Gastrocnemius medialis (tissue), 4 donors: ENCODE measurements around the gene LARP1. TPM values are rescaled to one million over a fixed set of nuclear protein-coding genes. Genes with fewer than 3 reads are reported as not detected.
A peak's percentile ranks its signal among the peaks of the same experiment; 100 is the strongest.
"Not testable (repeated sequence)": the region's sequence is repeated elsewhere in the genome, so short reads cannot be mapped to it uniquely, and the experiment has no call there.

Experiments
- ATAC-seq, 2 donors: fragments of 150-250 bp; one replicate each; pipeline ENCODE4 v1.9.1; 2016
- DNase-seq, 2 donors: peaks; one replicate each; pipeline ENCODE4 v3.0.0-alpha.2; 2019
- H3K27ac ChIP-seq, 4 donors: fragments of 200-600 bp; sonication (generic); 1 replicate in 1 of 4; 2 replicates in 3 of 4; pipeline ENCODE4 v1.5.1; 2016 to 2018; ENCODE audit warnings: mild to moderate bottlenecking in 2 of 4, moderate library complexity in 1 of 4
- H3K27me3 ChIP-seq, 3 donors: fragments of 200-600 bp; sonication (generic) in 2 of 3; 1 replicate in 1 of 3; 2 replicates in 2 of 3; pipeline versions ENCODE4 v1.5.1 to v1.6.0; 2016 to 2019; ENCODE audit warnings: mild to moderate bottlenecking in 1 of 3, moderate library complexity in 1 of 3
- H3K36me3 ChIP-seq, 2 donors: fragments of 200-600 bp; sonication (generic) in 1 of 2; one replicate each; pipeline ENCODE4 v1.5.1; 2017 to 2018
- H3K4me1 ChIP-seq, 2 donors: fragments of 200-600 bp; sonication (generic) in 1 of 2; one replicate each; pipeline ENCODE4 v1.5.1; 2016 to 2017; ENCODE audit warnings: mild to moderate bottlenecking in 2 of 2
- H3K4me3 ChIP-seq, 4 donors: fragments of 200-600 bp; sonication (generic) in 3 of 4; 1 replicate in 1 of 4; 2 replicates in 3 of 4; pipeline ENCODE4 v1.5.1; 2016 to 2019; ENCODE audit warnings: mild to moderate bottlenecking in 2 of 4
- H3K9me3 ChIP-seq, 3 donors: fragments of 200-600 bp; sonication (generic) in 2 of 3; 1 replicate in 1 of 3; 2 replicates in 2 of 3; pipeline ENCODE4 v1.5.1; 2016 to 2019
- CTCF ChIP-seq, 5 experiments: fragments of 450-650 bp in 3 of 5; fragments of 200-600 bp in 2 of 5; sonication (generic) in 2 of 5; IDR thresholded peaks in 4 of 5; conservative IDR thresholded peaks in 1 of 5; 1 replicate in 4 of 5; 2 replicates in 1 of 5; pipeline ENCODE4 v1.5.1; 2016 to 2019; ENCODE audit warnings: antibody characterized with exemption in 5 of 5, mild to moderate bottlenecking in 3 of 5, moderate library complexity in 3 of 5
- POLR2A ChIP-seq, 2 donors: fragments of 450-650 bp; IDR thresholded peaks; one replicate each; pipeline ENCODE4 v1.6.1; 2017; ENCODE audit warnings: antibody characterized with exemption in 2 of 2, mild to moderate bottlenecking in 2 of 2, moderate library complexity in 2 of 2
- in situ Hi-C, 4 donors: fragments of 200-750 bp; cut with MboI; loops; one replicate each; pipeline versions ENCODE4 v1.15.0 to v1.8.0; 2017; ENCODE audit warnings: low sequenced_read_pairs in 4 of 4
- intact Hi-C: fragments of 100-400 bp; cut with DNase I; formaldehyde crosslinking; loops from one replicate; pipeline ENCODE4 v1.15.1; 2023; ENCODE audit warnings: low total_unique reads
- total RNA-seq, 4 donors: library from RNA; depleted of rRNA; stranded (reverse); fragments of >200 nt; gene quantifications; one replicate each; pipeline versions ENCODE4 v1.1.0 to v1.2.3, GENCODE V29; 2016

The LARP1 gene
- total RNA-seq, 4 donors from 2014 or later = 77.8 to 125 (median 119) TPM

GRCh38 chr5:154831451-154831850, 76.3 kb downstream of the LARP1 start:
- peaks cover 7 to 10% of the 10 kb centered on the region in 2 donors for H3K4me1 ChIP-seq
- no peaks in the 10 kb centered on the region for H3K9me3 ChIP-seq
- H3K4me3 ChIP-seq = no peak overlapping the region
- intact Hi-C loops = no loop called here
- in situ Hi-C loops = no loop called here
- ATAC-seq (no peak), DNase-seq (no peak)
- no peaks in the 10 kb centered on the region for H3K36me3 ChIP-seq
- H3K27ac ChIP-seq = no peak overlapping the region
- H3K27me3 ChIP-seq = no peaks in the 10 kb centered on the region
- TF ChIP-seq CTCF (IDR thresholded peaks at IDR 0.05 in 4 of 5, conservative IDR thresholded peaks at IDR 0.05 in 1 of 5) = no peak
- TF ChIP-seq POLR2A (IDR thresholded peaks at IDR 0.05) = no peak

GRCh38 chr5:154832804-154833203, 77.6 kb downstream of the LARP1 start:
- ATAC-seq, H3K9me3 ChIP-seq, H3K4me3 ChIP-seq, H3K27me3 ChIP-seq, intact Hi-C loops, H3K4me1 ChIP-seq, H3K27ac ChIP-seq, in situ Hi-C loops, H3K36me3 ChIP-seq, DNase-seq: not testable (repeated sequence)

- Histone ChIP-seq H3K27ac (peak overlapping the region in 1 of 4 donors; percentile 56), H3K27me3 (no peaks in the 10 kb centered on the region), H3K9me3 (no peaks in the 10 kb centered on the region), H3K36me3 (no peaks in the 10 kb centered on the region), H3K4me3 (no peak overlapping the region), H3K4me1 (peaks cover 7 to 10% of the 10 kb centered on the region in 2 donors)
- TF ChIP-seq POLR2A (IDR thresholded peaks at IDR 0.05) (no peak), CTCF (IDR thresholded peaks at IDR 0.05 in 4 of 5, conservative IDR thresholded peaks at IDR 0.05 in 1 of 5) (no peak)
- intact Hi-C loops (no loop called here), in situ Hi-C loops (no loop called here)
- ATAC-seq (no peak), DNase-seq (no peak)
Observed at GRCh38 chr5:154834053-154834452, 78.9 kb downstream of the LARP1 start.

GRCh38 chr5:154835701-154836052, 80.5 kb downstream of the LARP1 start:
- H3K27ac ChIP-seq = peak overlapping the region in 1 of 4 donors; percentile 12
- H3K36me3 ChIP-seq, intact Hi-C loops, ATAC-seq, H3K4me1 ChIP-seq, DNase-seq, H3K4me3 ChIP-seq, in situ Hi-C loops, H3K27me3 ChIP-seq, H3K9me3 ChIP-seq: not testable (repeated sequence)

GRCh38 chr5:154836225-154836624, 81.0 kb downstream of the LARP1 start:
- no peak for ATAC-seq
- intact Hi-C loops = no loop called here
- H3K27ac ChIP-seq = no peak overlapping the region

More at GRCh38 chr5:154836225-154836624, 81.0 kb downstream of the LARP1 start:
- TF ChIP-seq CTCF (IDR thresholded peaks at IDR 0.05 in 4 of 5, conservative IDR thresholded peaks at IDR 0.05 in 1 of 5) (no peak), POLR2A (IDR thresholded peaks at IDR 0.05) (no peak)
- H3K4me3 ChIP-seq = no peak overlapping the region
- no peak for DNase-seq
- no peaks in the 10 kb centered on the region for H3K27me3 ChIP-seq
- no peaks in the 10 kb centered on the region for H3K9me3 ChIP-seq
- in situ Hi-C loops = no loop called here
- H3K4me1 ChIP-seq = peaks cover 6 to 7% of the 10 kb centered on the region in 2 donors
- no peaks in the 10 kb centered on the region for H3K36me3 ChIP-seq
